Cerebellar nuclear complex (tissue), 1 donor: ENCODE data around the gene PLCD3.

Experiments used
- DNase-seq, 2 experiments: peaks; one replicate each; lab custom pipeline; 2025; lab: John Stamatoyannopoulos, UW

The PLCD3 gene

GRCh38 chr17:45067637-45068036 is 64.7 kb downstream of the PLCD3 start:
- no peak for DNase-seq

- DNase-seq: no peak
Measured at GRCh38 chr17:45063198-45063597, 69.1 kb downstream of the PLCD3 start.

GRCh38 chr17:45061606-45062205 is 70.6 kb downstream of the PLCD3 start:
- no peak for DNase-seq

- peak; percentile 97 to 99 for DNase-seq
Measured at GRCh38 chr17:45060797-45061605, 71.3 kb downstream of the PLCD3 start, which contains the start of gene NMT1. Gene NMT1 (plus strand): TSS chr17:45061317. CDS start chr17:45061330, 13 bp downstream.

GRCh38 chr17:45060382-45060796 is 71.9 kb downstream of the PLCD3 start:
- DNase-seq: no peak
